Type B pancreatic cell (in vitro differentiated cells): ENCODE results near the gene RABGEF1. TPM values are rescaled to one million over a fixed set of nuclear protein-coding genes. Genes with fewer than 3 reads are reported as not detected.
"Not testable (repeated sequence)": the region's sequence is repeated elsewhere in the genome, so short reads cannot be mapped to it uniquely, and the experiment has no call there.

Experiments used
- DNase-seq: peaks from one replicate; pipeline ENCODE4 v3.0.0; 2021; ENCODE audit warnings: mixed read lengths; ENCODE audit not compliant: unreplicated experiment; ENCODE audit errors: extremely low spot score
- H3K27ac Mint-ChIP-seq: 2 replicates; pipeline ENCODE4 v1.8.0; 2021; ENCODE audit warnings: mild to moderate bottlenecking, mixed read lengths
- H3K27me3 Mint-ChIP-seq: 2 replicates; pipeline ENCODE4 v1.8.0; 2021; ENCODE audit warnings: mixed read lengths
- H3K36me3 Mint-ChIP-seq: 2 replicates; pipeline ENCODE4 v1.8.0; 2021; ENCODE audit warnings: mixed read lengths
- H3K4me1 Mint-ChIP-seq: one replicate; pipeline ENCODE4 v1.8.0; 2021; ENCODE audit warnings: mixed read lengths; ENCODE audit not compliant: unreplicated experiment
- H3K4me3 Mint-ChIP-seq: 2 replicates; pipeline ENCODE4 v1.8.0; 2021; ENCODE audit warnings: mild to moderate bottlenecking, mixed read lengths
- H3K9me3 Mint-ChIP-seq: 2 replicates; pipeline ENCODE4 v1.8.0; 2021; ENCODE audit warnings: mixed read lengths
- total RNA-seq: library from RNA; stranded (reverse); gene quantifications from 2 replicates; pipeline ENCODE4 v1.2.1, GENCODE V29; 2021; ENCODE audit warnings: low replicate concordance
- TF ChIP-seq, protein P1 (sequence below): fragments of 200-600 bp; sonication (generic); conservative IDR thresholded peaks from 2 replicates; pipeline ENCODE4 v1.5.0; 2021; ENCODE audit warnings: antibody characterized with exemption, mild to moderate bottlenecking

Gene RABGEF1
- total RNA-seq, 1 donor from 2014 or later: 19.6 TPM

GRCh38 chr7:66751945-66752344 lies 11.4 kb downstream of the RABGEF1 start:
- Mint-ChIP-seq H3K36me3 (peaks cover 4% of the 10 kb centered on the region), H3K27me3 (no peaks in the 10 kb centered on the region), H3K27ac (peak overlapping the region; percentile 88), H3K4me3 (no peak overlapping the region), H3K9me3 (no peaks in the 10 kb centered on the region), H3K4me1 (peaks cover 45% of the 10 kb centered on the region)
- DNase-seq: no peak
- TF ChIP-seq, protein P1, sequence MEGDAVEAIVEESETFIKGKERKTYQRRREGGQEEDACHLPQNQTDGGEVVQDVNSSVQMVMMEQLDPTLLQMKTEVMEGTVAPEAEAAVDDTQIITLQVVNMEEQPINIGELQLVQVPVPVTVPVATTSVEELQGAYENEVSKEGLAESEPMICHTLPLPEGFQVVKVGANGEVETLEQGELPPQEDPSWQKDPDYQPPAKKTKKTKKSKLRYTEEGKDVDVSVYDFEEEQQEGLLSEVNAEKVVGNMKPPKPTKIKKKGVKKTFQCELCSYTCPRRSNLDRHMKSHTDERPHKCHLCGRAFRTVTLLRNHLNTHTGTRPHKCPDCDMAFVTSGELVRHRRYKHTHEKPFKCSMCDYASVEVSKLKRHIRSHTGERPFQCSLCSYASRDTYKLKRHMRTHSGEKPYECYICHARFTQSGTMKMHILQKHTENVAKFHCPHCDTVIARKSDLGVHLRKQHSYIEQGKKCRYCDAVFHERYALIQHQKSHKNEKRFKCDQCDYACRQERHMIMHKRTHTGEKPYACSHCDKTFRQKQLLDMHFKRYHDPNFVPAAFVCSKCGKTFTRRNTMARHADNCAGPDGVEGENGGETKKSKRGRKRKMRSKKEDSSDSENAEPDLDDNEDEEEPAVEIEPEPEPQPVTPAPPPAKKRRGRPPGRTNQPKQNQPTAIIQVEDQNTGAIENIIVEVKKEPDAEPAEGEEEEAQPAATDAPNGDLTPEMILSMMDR: no peak

- no peaks in the 10 kb centered on the region for H3K27me3 Mint-ChIP-seq
- peaks cover 8% of the 10 kb centered on the region for H3K36me3 Mint-ChIP-seq
- H3K9me3 Mint-ChIP-seq: no peaks in the 10 kb centered on the region
- TF ChIP-seq, protein P1: no peak
- DNase-seq: no peak
- no peak overlapping the region for H3K4me3 Mint-ChIP-seq
- H3K27ac Mint-ChIP-seq: no peak overlapping the region
- H3K4me1 Mint-ChIP-seq: peaks cover 33% of the 10 kb centered on the region
These were observed 14.0 kb downstream of the RABGEF1 start for GRCh38 chr7:66754541-66754940.

- H3K9me3 Mint-ChIP-seq, H3K36me3 Mint-ChIP-seq, H3K4me3 Mint-ChIP-seq, H3K27ac Mint-ChIP-seq, H3K27me3 Mint-ChIP-seq, DNase-seq: not testable (repeated sequence)
- H3K4me1 Mint-ChIP-seq: peaks cover 30% of the 10 kb centered on the region
These were observed 14.5 kb downstream of the RABGEF1 start for GRCh38 chr7:66755059-66755458.

DNA sequence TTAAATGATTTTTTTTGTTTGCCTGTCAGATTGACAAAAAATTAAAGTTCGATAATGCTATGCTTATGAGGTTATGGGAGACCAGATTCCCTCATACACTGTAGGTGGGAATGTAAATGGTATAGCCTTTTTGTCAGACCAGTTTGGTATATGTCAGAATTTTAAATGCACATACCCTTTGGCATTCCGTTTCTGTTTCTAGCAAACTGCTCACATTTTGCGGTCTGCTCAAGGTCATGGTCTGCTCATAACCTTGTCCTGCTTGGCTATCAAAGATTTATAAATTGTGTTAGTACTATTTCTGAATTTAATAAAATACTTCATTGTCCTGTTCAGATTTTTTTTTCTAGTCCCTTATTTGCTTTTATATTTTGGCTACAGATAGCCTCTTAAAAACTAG lies 15.7 kb downstream of the RABGEF1 start:
- H3K36me3 Mint-ChIP-seq, DNase-seq, H3K9me3 Mint-ChIP-seq, H3K27me3 Mint-ChIP-seq, H3K4me3 Mint-ChIP-seq: not testable (repeated sequence)
- H3K4me1 Mint-ChIP-seq: peaks cover 27% of the 10 kb centered on the region
- H3K27ac Mint-ChIP-seq: peak overlapping the region; percentile 40

DNA sequence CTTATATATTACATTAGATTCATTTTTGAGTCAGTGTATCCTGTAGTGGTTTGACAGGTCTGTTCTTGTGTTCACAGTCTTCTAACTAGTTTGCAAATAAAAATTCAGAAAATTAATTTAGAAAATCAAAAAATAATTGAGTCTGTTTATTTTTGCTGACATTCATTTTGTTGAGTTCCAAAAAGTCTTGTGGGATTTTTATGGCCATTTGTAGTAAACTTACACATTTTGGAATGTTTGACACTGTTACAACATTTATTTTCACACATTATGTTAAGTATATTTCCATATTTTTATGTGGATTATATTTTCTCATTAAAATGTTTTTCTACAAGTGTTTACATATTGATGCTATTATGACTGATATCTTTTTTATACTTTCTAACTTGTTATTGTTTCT lies 16.4 kb downstream of the RABGEF1 start:
- no peak overlapping the region for H3K4me3 Mint-ChIP-seq
- no peak for DNase-seq

GRCh38 chr7:66757939-66758338 lies 17.4 kb downstream of the RABGEF1 start:
- H3K36me3 Mint-ChIP-seq: peaks cover 4% of the 10 kb centered on the region
- no peak for DNase-seq
- no peak overlapping the region for H3K27ac Mint-ChIP-seq
- peaks cover 19% of the 10 kb centered on the region for H3K4me1 Mint-ChIP-seq
- TF ChIP-seq, protein P1: no peak
- no peaks in the 10 kb centered on the region for H3K9me3 Mint-ChIP-seq
- no peak overlapping the region for H3K4me3 Mint-ChIP-seq
- no peaks in the 10 kb centered on the region for H3K27me3 Mint-ChIP-seq

More for the DNA sequence above, 16.4 kb downstream of the RABGEF1 start:
- peaks cover 25% of the 10 kb centered on the region for H3K4me1 Mint-ChIP-seq
- H3K27ac Mint-ChIP-seq: no peak overlapping the region
- peaks cover 4% of the 10 kb centered on the region for H3K36me3 Mint-ChIP-seq
- TF ChIP-seq, protein P1: no peak
- no peaks in the 10 kb centered on the region for H3K9me3 Mint-ChIP-seq
- H3K27me3 Mint-ChIP-seq: no peaks in the 10 kb centered on the region

DNA sequence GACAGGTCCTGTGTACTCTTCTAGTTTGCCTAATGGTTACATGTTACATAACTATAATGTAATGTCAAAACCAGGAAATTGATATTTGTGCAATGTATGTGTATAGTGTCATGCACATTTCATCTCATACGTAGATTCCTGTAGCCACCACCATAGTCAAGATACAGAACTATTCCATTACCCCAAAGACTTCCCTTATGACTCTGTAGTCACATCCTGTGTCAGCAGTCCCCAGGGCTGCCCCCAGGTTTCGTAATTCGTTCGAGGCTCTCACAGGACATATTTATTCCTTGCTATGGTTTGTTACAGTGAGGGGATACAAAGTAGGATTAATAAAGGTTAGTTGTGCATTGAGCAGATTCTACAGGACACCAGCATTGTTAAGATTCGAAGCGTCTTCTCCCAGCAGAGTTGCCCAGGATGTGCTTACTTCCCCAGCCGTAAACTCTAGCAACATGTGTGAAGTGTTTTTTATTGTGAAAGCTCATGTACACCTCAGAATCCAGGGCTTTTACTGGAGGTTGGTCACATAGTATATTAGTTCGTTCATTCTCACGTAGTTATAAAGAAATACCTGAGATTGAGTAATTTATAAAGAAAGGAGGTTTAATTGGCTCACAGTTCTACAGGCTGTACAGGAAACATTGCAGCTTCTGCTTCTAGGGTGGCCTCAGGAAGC lies 18.6 kb downstream of the RABGEF1 start:
- H3K27ac Mint-ChIP-seq: peak overlapping the region; percentile 63
- TF ChIP-seq, protein P1: no peak
- H3K36me3 Mint-ChIP-seq: peaks cover 11% of the 10 kb centered on the region
- H3K27me3 Mint-ChIP-seq: no peaks in the 10 kb centered on the region
- no peak for DNase-seq
- peaks cover 18% of the 10 kb centered on the region for H3K4me1 Mint-ChIP-seq
- peaks cover 5% of the 10 kb centered on the region for H3K9me3 Mint-ChIP-seq
- no peak overlapping the region for H3K4me3 Mint-ChIP-seq

- H3K27ac Mint-ChIP-seq, DNase-seq, H3K27me3 Mint-ChIP-seq, H3K9me3 Mint-ChIP-seq, H3K4me3 Mint-ChIP-seq: not testable (repeated sequence)
- H3K4me1 Mint-ChIP-seq: peaks cover 11% of the 10 kb centered on the region
- H3K36me3 Mint-ChIP-seq: peaks cover 11% of the 10 kb centered on the region
These were observed 22.6 kb downstream of the RABGEF1 start for GRCh38 chr7:66763183-66763582.

DNA sequence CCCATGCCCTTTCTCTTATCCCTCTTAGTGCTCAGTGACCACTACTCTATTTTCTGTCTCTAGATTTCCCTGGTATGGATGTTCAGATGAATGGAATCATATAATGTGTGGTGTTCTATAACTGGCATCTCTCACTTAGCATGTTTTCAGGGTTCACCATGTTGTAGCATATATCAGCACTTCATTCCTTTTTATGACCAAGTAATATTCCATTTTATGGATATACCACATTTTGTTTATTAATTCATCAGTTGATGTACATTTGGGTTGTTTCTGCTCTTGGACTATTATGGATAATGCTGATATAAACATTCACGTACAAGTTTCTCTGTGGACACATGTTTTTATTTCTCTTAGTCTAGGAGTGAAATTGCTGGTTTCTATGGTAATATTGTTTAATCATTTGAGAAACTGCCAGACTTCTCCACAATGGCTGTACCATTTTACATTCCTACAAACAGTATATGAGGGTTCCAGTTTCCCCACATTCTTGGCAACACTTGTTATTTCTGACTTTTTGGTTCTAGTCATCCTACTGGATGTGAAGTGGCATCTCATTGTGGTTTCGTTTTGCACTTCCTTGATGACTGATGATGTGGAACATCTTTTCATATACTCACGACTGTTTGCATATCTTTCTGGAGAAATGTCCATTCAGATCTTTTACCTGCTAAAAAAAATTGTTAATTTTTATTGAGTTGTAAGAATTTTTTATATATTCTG lies 23.3 kb downstream of the RABGEF1 start:
- H3K36me3 Mint-ChIP-seq: peaks cover 11% of the 10 kb centered on the region
- not testable (repeated sequence) for H3K27ac Mint-ChIP-seq, H3K4me3 Mint-ChIP-seq, H3K4me1 Mint-ChIP-seq, H3K27me3 Mint-ChIP-seq, H3K9me3 Mint-ChIP-seq, DNase-seq
